ENCODE measurements around the gene IP6K2. TPM values are rescaled to one million over a fixed set of nuclear protein-coding genes. Genes with fewer than 3 reads are reported as not detected.
A peak's percentile ranks its signal among the peaks of the same experiment; 100 is the strongest.

IP6K2 gene
- total and polyA plus RNA-seq, 8 donors = 58.6 to 231 (median 210) TPM

DNA sequence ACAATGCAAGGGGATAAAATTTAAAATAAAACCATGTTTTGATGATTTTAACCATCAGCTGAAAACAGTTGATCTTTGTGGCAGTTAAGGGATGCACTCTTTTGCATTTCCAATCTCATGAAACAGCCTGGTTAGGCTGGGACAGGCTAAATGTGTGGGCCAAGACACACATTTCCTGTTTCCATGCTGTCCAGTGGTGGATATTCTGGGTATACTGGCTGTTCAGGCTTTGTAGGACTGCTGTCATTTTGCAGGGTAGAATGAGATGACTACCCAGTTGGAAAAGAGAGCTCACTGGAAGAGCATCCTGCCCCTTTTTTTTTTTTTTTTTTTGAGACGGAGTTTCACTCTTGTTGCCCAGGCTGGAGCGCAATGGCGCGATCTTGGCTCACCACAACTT, 42.0 kb upstream of the IP6K2 start:
- ATAC-seq (no peak), DNase-seq (no peak)
- Histone ChIP-seq H3K4me1 (peaks cover 0 to 10% of the 10 kb centered on the region in 2 donors), H3K27me3 (no peaks in the 10 kb centered on the region), H3K9me3 (no peaks in the 10 kb centered on the region), H3K4me3 (no peak overlapping the region), H3K27ac (no peak overlapping the region), H3K36me3 (peaks cover 0 to 64% of the 10 kb centered on the region in 2 donors)
- intact Hi-C loops (cut with DNase I) = no loop called here
- TF ChIP-seq, protein P1, sequence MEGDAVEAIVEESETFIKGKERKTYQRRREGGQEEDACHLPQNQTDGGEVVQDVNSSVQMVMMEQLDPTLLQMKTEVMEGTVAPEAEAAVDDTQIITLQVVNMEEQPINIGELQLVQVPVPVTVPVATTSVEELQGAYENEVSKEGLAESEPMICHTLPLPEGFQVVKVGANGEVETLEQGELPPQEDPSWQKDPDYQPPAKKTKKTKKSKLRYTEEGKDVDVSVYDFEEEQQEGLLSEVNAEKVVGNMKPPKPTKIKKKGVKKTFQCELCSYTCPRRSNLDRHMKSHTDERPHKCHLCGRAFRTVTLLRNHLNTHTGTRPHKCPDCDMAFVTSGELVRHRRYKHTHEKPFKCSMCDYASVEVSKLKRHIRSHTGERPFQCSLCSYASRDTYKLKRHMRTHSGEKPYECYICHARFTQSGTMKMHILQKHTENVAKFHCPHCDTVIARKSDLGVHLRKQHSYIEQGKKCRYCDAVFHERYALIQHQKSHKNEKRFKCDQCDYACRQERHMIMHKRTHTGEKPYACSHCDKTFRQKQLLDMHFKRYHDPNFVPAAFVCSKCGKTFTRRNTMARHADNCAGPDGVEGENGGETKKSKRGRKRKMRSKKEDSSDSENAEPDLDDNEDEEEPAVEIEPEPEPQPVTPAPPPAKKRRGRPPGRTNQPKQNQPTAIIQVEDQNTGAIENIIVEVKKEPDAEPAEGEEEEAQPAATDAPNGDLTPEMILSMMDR (IDR thresholded peaks at IDR 0.05) = no peak

GRCh38 chr3:48756640-48757039, 39.6 kb upstream of the IP6K2 start:
- DNase-seq (no peak), ATAC-seq (no peak)
- Histone ChIP-seq H3K27me3 (no peaks in the 10 kb centered on the region), H3K27ac (no peak overlapping the region), H3K4me3 (no peak overlapping the region), H3K9me3 (no peaks in the 10 kb centered on the region), H3K36me3 (peaks cover 0 to 65% of the 10 kb centered on the region in 2 donors), H3K4me1 (no peaks in the 10 kb centered on the region)
- intact Hi-C loops (cut with DNase I) = no loop called here
- TF ChIP-seq, protein P1 (IDR thresholded peaks at IDR 0.05) = no peak

DNA sequence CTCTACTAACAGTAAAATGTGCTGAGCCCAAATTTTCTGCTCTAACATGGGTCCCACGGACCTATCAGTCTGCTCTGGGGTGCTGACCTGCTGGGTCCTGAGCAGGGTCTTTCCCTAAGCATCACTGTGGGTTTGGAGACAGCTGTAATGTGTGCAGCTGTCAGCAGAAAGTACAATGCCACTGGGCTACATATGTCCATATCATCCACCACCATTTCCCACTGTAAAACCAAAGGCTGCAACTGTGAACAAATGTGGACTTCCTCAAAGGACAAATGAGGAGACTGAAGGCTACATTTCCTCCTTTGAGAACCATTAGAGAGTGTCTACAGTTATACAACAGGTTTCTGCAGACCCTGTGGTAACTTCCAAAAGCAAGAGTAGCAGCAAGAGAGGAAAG, 33.8 kb upstream of the IP6K2 start:
- Histone ChIP-seq H3K4me3 (no peak overlapping the region), H3K27ac (no peak overlapping the region), H3K4me1 (peaks cover 0 to 6% of the 10 kb centered on the region in 2 donors), H3K9me3 (no peaks in the 10 kb centered on the region), H3K27me3 (no peaks in the 10 kb centered on the region), H3K36me3 (peaks cover 0 to 61% of the 10 kb centered on the region in 2 donors)
- ATAC-seq (peak; percentile 17), DNase-seq (no peak)
- TF ChIP-seq, protein P1 (IDR thresholded peaks at IDR 0.05) = no peak
- intact Hi-C loops (cut with DNase I) = no loop called here

DNA sequence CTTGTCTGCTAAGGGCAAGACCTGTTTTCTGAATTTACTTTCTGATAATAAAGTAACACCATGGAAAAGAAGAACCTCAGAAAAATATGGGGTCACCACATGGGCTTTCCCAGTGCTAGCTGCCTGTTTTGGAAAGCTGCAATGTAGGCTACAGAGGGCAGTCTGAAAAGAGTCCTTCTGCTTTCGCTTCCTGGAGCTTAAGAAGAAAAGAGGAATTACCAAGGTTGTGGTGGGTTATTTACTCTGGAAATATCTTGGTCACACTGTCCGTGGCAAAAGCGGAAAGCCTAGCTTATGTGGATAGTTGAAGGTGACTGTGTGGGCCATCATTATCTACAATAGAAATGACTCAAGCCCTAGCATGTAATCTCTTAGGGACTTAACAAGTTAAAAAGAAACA, 31.7 kb upstream of the IP6K2 start:
- intact Hi-C loops (cut with DNase I) = no loop called here
- peaks cover 0 to 6% of the 10 kb centered on the region in 2 donors for H3K4me1 ChIP-seq
- H3K4me3 ChIP-seq = no peak overlapping the region
- DNase-seq (no peak), ATAC-seq (peak; percentile 74)
- no peaks in the 10 kb centered on the region for H3K9me3 ChIP-seq
- TF ChIP-seq, protein P1 (IDR thresholded peaks at IDR 0.05) = no peak
- no peak overlapping the region for H3K27ac ChIP-seq
- peaks cover 0 to 52% of the 10 kb centered on the region in 2 donors for H3K36me3 ChIP-seq
- no peaks in the 10 kb centered on the region for H3K27me3 ChIP-seq

GRCh38 chr3:48747706-48748105, 30.7 kb upstream of the IP6K2 start:
- Histone ChIP-seq H3K4me1 (peaks cover 0 to 6% of the 10 kb centered on the region in 2 donors), H3K4me3 (no peak overlapping the region), H3K9me3 (no peaks in the 10 kb centered on the region), H3K27ac (no peak overlapping the region), H3K36me3 (peaks cover 0 to 51% of the 10 kb centered on the region in 2 donors), H3K27me3 (no peaks in the 10 kb centered on the region)
- DNase-seq = no peak
- ATAC-seq = no peak
- TF ChIP-seq, protein P1 (IDR thresholded peaks at IDR 0.05) = no peak
- intact Hi-C loops (cut with DNase I) = no loop called here
